Measurements from ENCODE around the gene PDSS2.

Gene PDSS2

DNA sequence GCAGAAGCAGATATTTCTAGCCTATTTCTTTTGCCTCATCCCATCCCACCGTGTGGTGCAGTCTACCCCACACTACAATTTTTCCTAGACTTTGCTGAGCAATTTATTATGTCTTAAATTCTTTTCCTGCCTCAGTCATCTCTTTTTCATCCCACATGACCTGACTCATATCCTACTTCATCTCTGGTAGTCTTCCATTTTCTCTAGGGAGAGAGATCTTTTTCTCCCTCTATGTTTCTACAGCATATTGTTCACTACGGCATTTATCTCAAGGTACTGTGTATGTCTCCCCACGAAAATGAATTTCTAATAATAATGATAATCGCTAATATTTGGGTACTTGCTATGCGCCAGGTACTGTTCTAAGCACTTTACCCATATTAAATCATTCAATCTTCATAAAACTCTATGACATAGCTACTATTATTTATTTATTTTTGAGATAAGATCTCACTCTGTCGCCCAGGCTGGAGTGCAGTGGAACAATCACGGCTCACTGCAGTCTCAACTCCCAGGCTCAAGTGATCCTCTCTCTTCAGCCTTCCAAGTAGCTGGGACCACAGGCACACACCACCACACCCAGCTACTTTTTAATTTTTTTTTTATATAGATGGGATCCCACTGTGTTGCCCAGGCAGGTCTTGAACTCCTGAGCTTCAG lies 15.6 kb downstream of the PDSS2 start:
- no peak for DNase-seq (ENCODE audit: low read depth)
- TF ChIP-seq, protein P1, sequence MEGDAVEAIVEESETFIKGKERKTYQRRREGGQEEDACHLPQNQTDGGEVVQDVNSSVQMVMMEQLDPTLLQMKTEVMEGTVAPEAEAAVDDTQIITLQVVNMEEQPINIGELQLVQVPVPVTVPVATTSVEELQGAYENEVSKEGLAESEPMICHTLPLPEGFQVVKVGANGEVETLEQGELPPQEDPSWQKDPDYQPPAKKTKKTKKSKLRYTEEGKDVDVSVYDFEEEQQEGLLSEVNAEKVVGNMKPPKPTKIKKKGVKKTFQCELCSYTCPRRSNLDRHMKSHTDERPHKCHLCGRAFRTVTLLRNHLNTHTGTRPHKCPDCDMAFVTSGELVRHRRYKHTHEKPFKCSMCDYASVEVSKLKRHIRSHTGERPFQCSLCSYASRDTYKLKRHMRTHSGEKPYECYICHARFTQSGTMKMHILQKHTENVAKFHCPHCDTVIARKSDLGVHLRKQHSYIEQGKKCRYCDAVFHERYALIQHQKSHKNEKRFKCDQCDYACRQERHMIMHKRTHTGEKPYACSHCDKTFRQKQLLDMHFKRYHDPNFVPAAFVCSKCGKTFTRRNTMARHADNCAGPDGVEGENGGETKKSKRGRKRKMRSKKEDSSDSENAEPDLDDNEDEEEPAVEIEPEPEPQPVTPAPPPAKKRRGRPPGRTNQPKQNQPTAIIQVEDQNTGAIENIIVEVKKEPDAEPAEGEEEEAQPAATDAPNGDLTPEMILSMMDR (IDR thresholded peaks at IDR 0.05; ENCODE audit: control insufficient read depth, extremely low read depth, insufficient read depth) = no peak
- no peak overlapping the region for H3K4me3 ChIP-seq (ENCODE audit: low read depth, low read length)

- no peak for DNase-seq (ENCODE audit: low read depth)
- no peak overlapping the region for H3K4me3 ChIP-seq (ENCODE audit: low read depth, low read length)
- TF ChIP-seq, protein P1 (IDR thresholded peaks at IDR 0.05; ENCODE audit: control insufficient read depth, extremely low read depth, insufficient read depth) = no peak
Measured at GRCh38 chr6:107442938-107443607, 16.3 kb downstream of the PDSS2 start.

- no peak for DNase-seq (ENCODE audit: low read depth)
- TF ChIP-seq, protein P1 (IDR thresholded peaks at IDR 0.05; ENCODE audit: control insufficient read depth, extremely low read depth, insufficient read depth) = no peak
- no peak overlapping the region for H3K4me3 ChIP-seq (ENCODE audit: low read depth, low read length)
Measured at GRCh38 chr6:107441682-107442081, 17.7 kb downstream of the PDSS2 start.

- H3K4me3 ChIP-seq (ENCODE audit: low read depth, low read length) = no peak overlapping the region
- DNase-seq (ENCODE audit: low read depth) = no peak
- TF ChIP-seq, protein P1 (IDR thresholded peaks at IDR 0.05; ENCODE audit: control insufficient read depth, extremely low read depth, insufficient read depth) = no peak
Measured at GRCh38 chr6:107440936-107441335, 18.4 kb downstream of the PDSS2 start.

DNA sequence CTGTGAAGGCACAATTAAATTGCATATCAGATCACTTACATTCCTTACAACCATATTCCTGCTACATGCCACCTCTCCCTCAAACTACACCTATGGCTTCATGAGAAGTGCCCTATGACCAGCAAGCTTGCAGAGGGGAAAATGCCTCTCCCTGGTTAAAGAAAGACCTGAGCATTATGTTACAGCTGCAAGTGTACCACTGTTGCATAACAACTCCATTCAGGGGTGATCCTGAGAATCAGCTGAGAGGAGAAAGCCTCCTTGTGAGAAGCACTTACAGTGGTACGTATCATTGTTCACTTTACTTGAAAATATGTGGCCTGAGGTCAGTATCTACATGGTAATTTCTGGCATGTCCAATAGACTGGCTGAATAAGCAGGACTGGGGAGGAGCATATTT lies 20.0 kb downstream of the PDSS2 start:
- TF ChIP-seq, protein P1 (IDR thresholded peaks at IDR 0.05; ENCODE audit: control insufficient read depth, extremely low read depth, insufficient read depth) = no peak
- H3K4me3 ChIP-seq (ENCODE audit: low read depth, low read length) = no peak overlapping the region
- DNase-seq (ENCODE audit: low read depth) = no peak

- no peak for DNase-seq (ENCODE audit: low read depth)
- H3K4me3 ChIP-seq (ENCODE audit: low read depth, low read length) = no peak overlapping the region
- TF ChIP-seq, protein P1 (IDR thresholded peaks at IDR 0.05; ENCODE audit: control insufficient read depth, extremely low read depth, insufficient read depth) = no peak
Measured at GRCh38 chr6:107437691-107438090, 21.7 kb downstream of the PDSS2 start.
